A673 (cell line): Measurements from ENCODE around the gene SLBP. TPM values are rescaled to one million over a fixed set of nuclear protein-coding genes. Genes with fewer than 3 reads are reported as not detected.
A peak's percentile ranks its signal among the peaks of the same experiment; 100 is the strongest.

Experiments used
- BruUV-seq: library from RNA; stranded (reverse); fragments of 400-500 nt; replicated peaks from 2 replicates; lab custom pipeline; 2021; lab: Mats Ljungman, UMichigan
- CTCF ChIA-PET: fragments of 300-600 bp; sonication (Branson Sonifier 250); formaldehyde crosslinking; loops from one replicate; lab custom pipeline; 2022; ENCODE audit warnings: antibody characterized with exemption; lab: Charles Lee
- POLR2A ChIA-PET: fragments of 300-600 bp; sonication (Branson Sonifier 250); formaldehyde crosslinking; loops from one replicate; lab custom pipeline; 2022; ENCODE audit warnings: antibody characterized with exemption; ENCODE audit not compliant: low non-redundant PET; lab: Charles Lee
- DNase-seq: peaks from one replicate; pipeline ENCODE4 v3.0.0-alpha.2; 2015; ENCODE audit warnings: low spot score
- H3K27ac ChIP-seq: fragments of 200-600 bp; sonication (generic); 2 replicates; pipeline ENCODE4 v1.5.1; 2016; ENCODE audit warnings: mixed run types, low read depth, mild to moderate bottlenecking, mixed read lengths, antibody characterized with exemption, low read length; ENCODE audit not compliant: poor library complexity, severe bottlenecking
- H3K27me3 ChIP-seq: fragments of 200-600 bp; sonication (generic); replicated peaks from 2 replicates; pipeline ENCODE4 v1.6.1; 2017; ENCODE audit warnings: mixed run types, low read depth, mild to moderate bottlenecking, mixed read lengths, antibody characterized with exemption, low read length; ENCODE audit not compliant: insufficient read depth, poor library complexity
- H3K36me3 ChIP-seq: fragments of 200-600 bp; sonication (generic); 2 replicates; pipeline ENCODE4 v1.6.1; 2016; ENCODE audit warnings: mixed run types, mild to moderate bottlenecking, mixed read lengths, antibody characterized with exemption, low read length; ENCODE audit not compliant: insufficient read depth, poor library complexity, severe bottlenecking
- H3K4me1 ChIP-seq: fragments of 200-600 bp; sonication (generic); 2 replicates; pipeline ENCODE4 v1.6.1; 2017; ENCODE audit warnings: mixed run types, mild to moderate bottlenecking, mixed read lengths, antibody characterized with exemption, low read length; ENCODE audit not compliant: insufficient read depth, poor library complexity, severe bottlenecking
- H3K4me3 ChIP-seq: fragments of 200-600 bp; sonication (generic); 2 replicates; pipeline ENCODE4 v1.5.1; 2016; ENCODE audit warnings: low read depth, mixed run types, mild to moderate bottlenecking, mixed read lengths, low read length; ENCODE audit not compliant: poor library complexity, severe bottlenecking
- H3K9me3 ChIP-seq: fragments of 200-600 bp; sonication (generic); 2 replicates; pipeline ENCODE4 v1.6.1; 2016; ENCODE audit warnings: mixed run types, low read depth, mild to moderate bottlenecking, mixed read lengths, antibody characterized with exemption, low read length; ENCODE audit not compliant: poor library complexity, severe bottlenecking
- EZH2 ChIP-seq: fragments of 200-600 bp; sonication (generic); IDR thresholded peaks from 2 replicates; pipeline ENCODE4 v1.6.1; 2017; ENCODE audit warnings: borderline replicate concordance, low read depth, mild to moderate bottlenecking, mixed read lengths, antibody characterized with exemption, low read length; ENCODE audit not compliant: poor library complexity, severe bottlenecking
- intact Hi-C: fragments of 100-400 bp; cut with micrococcal nuclease; formaldehyde crosslinking; loops from one replicate; pipeline ENCODE4 v1.10.0; 2022; ENCODE audit not compliant: unreplicated experiment
- total RNA-seq: library from RNA; stranded (reverse); gene quantifications from 2 replicates; pipeline ENCODE4 v1.2.3, GENCODE V29; 2021
- TF ChIP-seq, protein P1 (sequence below): fragments of 300-800, 200-600 bp; sonication (generic); conservative IDR thresholded peaks from 2 replicates; pipeline ENCODE4 v1.5.1; 2017; ENCODE audit warnings: low read depth, mild to moderate bottlenecking, antibody characterized with exemption, low read length, moderate library complexity, mixed read lengths

Gene SLBP
- total RNA-seq, 1 experiment from 2014 or later = 85.5 TPM

DNA sequence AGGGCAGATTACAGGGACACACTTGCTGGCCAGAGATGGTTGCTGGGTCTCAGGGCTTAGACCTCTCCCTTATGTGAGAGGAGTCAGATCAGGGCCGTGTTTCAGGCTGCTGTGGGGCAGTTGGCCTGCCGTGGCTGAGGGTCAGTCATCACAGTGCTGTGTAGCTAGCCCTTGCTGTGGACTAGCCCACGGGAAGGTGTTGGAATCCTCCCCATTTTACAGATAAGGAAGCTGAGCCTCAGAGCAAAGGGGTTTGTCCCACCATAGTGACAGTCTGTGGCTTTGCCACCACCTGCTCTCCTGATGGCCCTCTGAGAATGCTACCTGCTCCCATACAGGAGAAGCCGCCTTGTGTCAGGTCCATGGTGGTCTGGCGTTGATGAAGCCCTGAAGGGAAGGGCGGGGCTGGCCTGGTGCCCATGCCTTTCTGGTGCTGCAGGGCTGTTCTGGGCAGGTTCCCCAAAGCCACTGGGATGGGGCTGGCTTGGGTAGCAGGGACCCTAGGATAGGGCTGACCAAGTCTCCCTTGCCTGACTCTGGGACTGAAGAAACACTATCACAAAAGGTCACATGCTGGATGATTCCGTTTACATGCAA, 25.6 kb downstream of the SLBP start:
- Histone ChIP-seq H3K9me3 (no peaks in the 10 kb centered on the region), H3K4me3 (no peak overlapping the region), H3K36me3 (peaks cover 15% of the 10 kb centered on the region), H3K4me1 (no peaks in the 10 kb centered on the region), H3K27ac (no peak overlapping the region), H3K27me3 (no peaks in the 10 kb centered on the region)
- intact Hi-C loops = no loop called here
- peak; percentile 17 for DNase-seq
- ChIA-PET POLR2A (no interaction called here), CTCF (no interaction called here)
- no TSS peak for BruUV-seq
- TF ChIP-seq, protein P1, sequence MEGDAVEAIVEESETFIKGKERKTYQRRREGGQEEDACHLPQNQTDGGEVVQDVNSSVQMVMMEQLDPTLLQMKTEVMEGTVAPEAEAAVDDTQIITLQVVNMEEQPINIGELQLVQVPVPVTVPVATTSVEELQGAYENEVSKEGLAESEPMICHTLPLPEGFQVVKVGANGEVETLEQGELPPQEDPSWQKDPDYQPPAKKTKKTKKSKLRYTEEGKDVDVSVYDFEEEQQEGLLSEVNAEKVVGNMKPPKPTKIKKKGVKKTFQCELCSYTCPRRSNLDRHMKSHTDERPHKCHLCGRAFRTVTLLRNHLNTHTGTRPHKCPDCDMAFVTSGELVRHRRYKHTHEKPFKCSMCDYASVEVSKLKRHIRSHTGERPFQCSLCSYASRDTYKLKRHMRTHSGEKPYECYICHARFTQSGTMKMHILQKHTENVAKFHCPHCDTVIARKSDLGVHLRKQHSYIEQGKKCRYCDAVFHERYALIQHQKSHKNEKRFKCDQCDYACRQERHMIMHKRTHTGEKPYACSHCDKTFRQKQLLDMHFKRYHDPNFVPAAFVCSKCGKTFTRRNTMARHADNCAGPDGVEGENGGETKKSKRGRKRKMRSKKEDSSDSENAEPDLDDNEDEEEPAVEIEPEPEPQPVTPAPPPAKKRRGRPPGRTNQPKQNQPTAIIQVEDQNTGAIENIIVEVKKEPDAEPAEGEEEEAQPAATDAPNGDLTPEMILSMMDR = no peak
- TF ChIP-seq EZH2 = no peak

- TF ChIP-seq EZH2 = no peak
- TF ChIP-seq, protein P1 = no peak
- peaks cover 4% of the 10 kb centered on the region for H3K36me3 ChIP-seq
- H3K27me3 ChIP-seq = no peaks in the 10 kb centered on the region
- BruUV-seq = no TSS peak
- DNase-seq = peak; percentile 23
- no peak overlapping the region for H3K4me3 ChIP-seq
- H3K9me3 ChIP-seq = no peaks in the 10 kb centered on the region
- no peak overlapping the region for H3K27ac ChIP-seq
- intact Hi-C loops = no loop called here
- H3K4me1 ChIP-seq = no peaks in the 10 kb centered on the region
- ChIA-PET POLR2A (no interaction called here), CTCF (interaction anchor here (0.6 kb wide), 1 partner anchor 41 kb away, joined by 3 read pairs; no protein-coding TSS in a partner anchor)
Observed at GRCh38 chr4:1685235-1686150, 26.6 kb downstream of the SLBP start.

DNA sequence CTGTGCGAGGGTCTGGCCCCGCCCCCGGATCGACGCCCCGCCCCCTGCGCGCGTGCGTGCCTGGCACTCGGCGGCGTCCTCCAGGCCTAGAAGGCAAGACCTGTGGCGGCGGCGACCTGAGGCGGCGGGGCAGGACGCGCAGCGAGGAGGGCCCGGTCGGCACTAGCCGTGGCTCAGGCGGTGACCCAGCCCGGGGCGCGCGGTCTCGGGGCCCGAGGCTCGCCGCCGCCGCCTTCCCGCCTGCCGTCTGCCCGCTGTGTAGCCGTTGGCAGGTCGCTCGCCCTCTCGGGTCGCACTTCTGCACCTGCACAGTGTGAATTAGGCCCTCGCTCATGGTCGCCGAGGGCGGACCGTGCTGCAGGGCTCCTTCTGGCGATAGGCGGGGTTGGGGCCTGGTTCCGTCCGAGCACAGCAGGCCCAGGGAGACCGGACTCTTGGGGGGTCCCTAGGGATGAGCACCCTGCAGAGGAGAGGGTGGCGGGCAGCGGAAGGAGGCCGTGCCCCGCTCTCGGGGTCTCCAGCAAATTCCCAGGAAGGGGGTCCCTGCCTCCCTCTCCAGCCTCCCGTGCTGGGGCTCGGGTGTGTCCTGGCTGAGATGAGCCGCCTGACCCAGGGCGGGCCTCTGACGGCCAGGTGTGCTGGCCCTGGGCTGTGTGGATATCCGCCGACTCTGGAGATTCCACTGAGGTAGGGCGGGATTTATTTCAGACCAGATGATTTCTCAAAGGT, 27.4 kb downstream of the SLBP start:
- no TSS peak for BruUV-seq
- H3K36me3 ChIP-seq = no peaks in the 10 kb centered on the region
- ChIA-PET CTCF (no interaction called here), POLR2A (no interaction called here)
- no peak overlapping the region for H3K4me3 ChIP-seq
- no peaks in the 10 kb centered on the region for H3K9me3 ChIP-seq
- no peak for DNase-seq
- TF ChIP-seq EZH2 = no peak
- TF ChIP-seq, protein P1 = no peak
- no peaks in the 10 kb centered on the region for H3K4me1 ChIP-seq
- no peak overlapping the region for H3K27ac ChIP-seq
- intact Hi-C loops = no loop called here
- no peaks in the 10 kb centered on the region for H3K27me3 ChIP-seq
